Panc1 (cell line): ENCODE measurements around the gene U2SURP.
"Not testable (repeated sequence)": the region's sequence is repeated elsewhere in the genome, so short reads cannot be mapped to it uniquely, and the experiment has no call there.

Source experiments
- POLR2AphosphoS5 ChIP-seq: IDR thresholded peaks from 2 replicates; pipeline ENCODE4 v1.6.1; 2012; ENCODE audit warnings: mild to moderate bottlenecking, low read depth, low read length, moderate library complexity
- SIN3A ChIP-seq: IDR thresholded peaks from 2 replicates; pipeline ENCODE4 v1.6.1; 2012; ENCODE audit warnings: low read depth, mild to moderate bottlenecking, low read length, moderate library complexity, borderline replicate concordance; ENCODE audit not compliant: insufficient read depth
- TF ChIP-seq, protein P1 (sequence below): fragments of 450-650 bp; IDR thresholded peaks from 2 replicates; pipeline ENCODE4 v1.5.1; 2017; ENCODE audit warnings: mild to moderate bottlenecking

DNA sequence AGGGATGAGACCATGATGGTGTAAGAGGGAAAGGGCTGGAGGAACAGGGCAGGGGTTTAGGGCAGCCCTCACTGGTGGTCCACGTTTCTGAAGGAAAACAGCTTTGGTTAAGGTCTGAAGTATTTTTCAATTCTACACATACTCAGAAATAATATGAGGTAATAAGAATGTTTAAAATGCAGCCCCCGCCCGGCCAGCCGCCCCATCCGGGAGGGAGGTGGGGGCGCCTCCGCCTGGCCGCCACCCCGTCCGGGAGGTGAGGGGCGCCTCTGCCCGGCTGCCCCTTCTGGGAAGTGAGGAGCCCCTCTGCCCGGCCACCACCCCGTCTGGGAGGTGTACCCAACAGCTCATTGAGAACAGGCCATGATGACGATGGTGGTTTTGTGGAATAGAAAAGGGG, 72.2 kb downstream of the U2SURP start:
- TF ChIP-seq, protein P1, sequence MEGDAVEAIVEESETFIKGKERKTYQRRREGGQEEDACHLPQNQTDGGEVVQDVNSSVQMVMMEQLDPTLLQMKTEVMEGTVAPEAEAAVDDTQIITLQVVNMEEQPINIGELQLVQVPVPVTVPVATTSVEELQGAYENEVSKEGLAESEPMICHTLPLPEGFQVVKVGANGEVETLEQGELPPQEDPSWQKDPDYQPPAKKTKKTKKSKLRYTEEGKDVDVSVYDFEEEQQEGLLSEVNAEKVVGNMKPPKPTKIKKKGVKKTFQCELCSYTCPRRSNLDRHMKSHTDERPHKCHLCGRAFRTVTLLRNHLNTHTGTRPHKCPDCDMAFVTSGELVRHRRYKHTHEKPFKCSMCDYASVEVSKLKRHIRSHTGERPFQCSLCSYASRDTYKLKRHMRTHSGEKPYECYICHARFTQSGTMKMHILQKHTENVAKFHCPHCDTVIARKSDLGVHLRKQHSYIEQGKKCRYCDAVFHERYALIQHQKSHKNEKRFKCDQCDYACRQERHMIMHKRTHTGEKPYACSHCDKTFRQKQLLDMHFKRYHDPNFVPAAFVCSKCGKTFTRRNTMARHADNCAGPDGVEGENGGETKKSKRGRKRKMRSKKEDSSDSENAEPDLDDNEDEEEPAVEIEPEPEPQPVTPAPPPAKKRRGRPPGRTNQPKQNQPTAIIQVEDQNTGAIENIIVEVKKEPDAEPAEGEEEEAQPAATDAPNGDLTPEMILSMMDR = not testable (repeated sequence)
- not testable (repeated sequence) for TF ChIP-seq SIN3A, POLR2AphosphoS5
